ENCODE results near the gene RNF207.

Gene RNF207

DNA sequence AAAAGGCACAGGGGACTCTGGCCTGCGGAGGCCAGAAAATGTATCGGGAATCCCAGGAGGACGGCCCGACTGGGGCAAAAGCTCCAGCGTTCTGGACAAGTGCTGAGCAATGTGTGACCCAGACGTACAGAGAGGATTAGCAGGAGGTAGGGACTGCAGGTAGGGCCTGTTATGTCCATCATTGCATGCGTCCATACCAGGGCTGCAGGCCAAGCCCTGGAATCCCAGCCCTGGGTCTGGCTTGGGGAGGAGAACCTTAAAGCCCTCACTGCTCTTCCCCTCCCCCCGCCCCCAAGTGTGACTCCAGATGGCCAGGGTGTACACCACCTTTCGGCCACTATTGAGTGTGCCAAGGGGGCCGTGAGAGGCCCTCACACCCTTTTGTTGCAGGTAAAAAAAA is 2.0 kb downstream of the RNF207 start:
- no peaks in the 10 kb centered on the region for H4K20me1 ChIP-seq (ENCODE audit: insufficient read depth)
- peaks cover 10% of the 10 kb centered on the region; the same call in 1 of the 2 replicates for H3K79me2 ChIP-seq (ENCODE audit: insufficient read depth, low read depth)
- peaks cover 18% of the 10 kb centered on the region for H3K4me1 ChIP-seq (ENCODE audit: low read depth, poor library complexity, severe bottlenecking)
- no peaks in the 10 kb centered on the region for H3K36me3 ChIP-seq (ENCODE audit: insufficient read depth)
- no peak overlapping the region for H3K9ac ChIP-seq
- H3K27me3 ChIP-seq (ENCODE audit: insufficient read depth, low read depth), result no peaks in the 10 kb centered on the region
- H2AFZ ChIP-seq (ENCODE audit: low read depth), result no peak overlapping the region
- no peak overlapping the region for H3K27ac ChIP-seq
- H3K4me3 ChIP-seq (IDR thresholded peaks at IDR 0.05; ENCODE audit: insufficient read depth, low read depth, low read length), result no peak overlapping the region
- no peak overlapping the region for H3K4me2 ChIP-seq
- TF ChIP-seq, protein P1, sequence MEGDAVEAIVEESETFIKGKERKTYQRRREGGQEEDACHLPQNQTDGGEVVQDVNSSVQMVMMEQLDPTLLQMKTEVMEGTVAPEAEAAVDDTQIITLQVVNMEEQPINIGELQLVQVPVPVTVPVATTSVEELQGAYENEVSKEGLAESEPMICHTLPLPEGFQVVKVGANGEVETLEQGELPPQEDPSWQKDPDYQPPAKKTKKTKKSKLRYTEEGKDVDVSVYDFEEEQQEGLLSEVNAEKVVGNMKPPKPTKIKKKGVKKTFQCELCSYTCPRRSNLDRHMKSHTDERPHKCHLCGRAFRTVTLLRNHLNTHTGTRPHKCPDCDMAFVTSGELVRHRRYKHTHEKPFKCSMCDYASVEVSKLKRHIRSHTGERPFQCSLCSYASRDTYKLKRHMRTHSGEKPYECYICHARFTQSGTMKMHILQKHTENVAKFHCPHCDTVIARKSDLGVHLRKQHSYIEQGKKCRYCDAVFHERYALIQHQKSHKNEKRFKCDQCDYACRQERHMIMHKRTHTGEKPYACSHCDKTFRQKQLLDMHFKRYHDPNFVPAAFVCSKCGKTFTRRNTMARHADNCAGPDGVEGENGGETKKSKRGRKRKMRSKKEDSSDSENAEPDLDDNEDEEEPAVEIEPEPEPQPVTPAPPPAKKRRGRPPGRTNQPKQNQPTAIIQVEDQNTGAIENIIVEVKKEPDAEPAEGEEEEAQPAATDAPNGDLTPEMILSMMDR (conservative IDR thresholded peaks at IDR 0.05; ENCODE audit: low read depth, low read length), result no peak

DNA sequence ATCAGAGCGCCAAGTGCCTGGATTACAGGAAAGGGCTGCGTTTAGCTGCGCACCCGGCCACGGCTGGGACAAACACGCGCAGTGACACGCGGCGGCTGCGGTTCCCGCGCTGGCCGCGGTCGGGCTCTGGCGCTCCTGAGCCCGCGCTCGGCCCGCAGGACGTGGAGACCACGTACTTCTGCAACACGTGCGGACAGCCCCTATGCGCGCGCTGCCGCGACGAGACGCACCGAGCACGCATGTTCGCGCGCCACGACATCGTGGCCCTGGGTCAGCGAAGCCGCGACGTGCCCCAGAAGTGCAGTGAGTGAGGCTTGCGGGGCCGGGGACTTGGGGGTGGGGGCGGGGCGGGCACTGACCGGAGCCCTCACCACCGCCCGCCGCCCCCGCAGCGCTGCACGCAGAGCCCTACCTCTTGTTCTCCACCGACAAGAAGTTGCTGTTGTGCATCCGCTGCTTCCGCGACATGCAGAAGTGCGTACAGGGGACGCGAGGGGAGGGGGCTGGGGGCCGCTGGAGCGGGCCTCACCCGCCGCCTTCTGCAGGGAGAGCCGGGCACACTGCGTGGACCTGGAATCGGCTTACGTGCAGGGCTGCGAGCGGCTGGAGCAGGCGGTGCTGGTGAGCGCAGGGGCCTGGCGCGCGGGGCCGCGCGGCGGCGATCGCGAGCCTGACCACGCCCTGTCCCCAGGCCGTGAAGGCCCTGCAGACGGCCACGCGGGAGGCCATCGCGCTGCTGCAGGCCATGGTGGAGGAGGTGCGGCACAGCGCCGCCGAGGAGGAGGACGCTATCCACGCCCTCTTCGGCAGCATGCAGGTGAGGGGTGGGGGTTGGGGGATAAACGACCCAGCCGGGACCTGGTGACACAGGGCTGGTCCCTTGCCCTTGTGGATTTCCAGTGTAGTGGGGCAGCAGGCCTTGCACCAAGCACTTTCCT is 3.1 kb downstream of the RNF207 start:
- Histone ChIP-seq H3K36me3 (ENCODE audit: insufficient read depth) (no peaks in the 10 kb centered on the region), H4K20me1 (ENCODE audit: insufficient read depth) (no peaks in the 10 kb centered on the region), H3K27me3 (ENCODE audit: insufficient read depth, low read depth) (no peaks in the 10 kb centered on the region), H3K9ac (no peak overlapping the region), H2AFZ (ENCODE audit: low read depth) (no peak overlapping the region), H3K4me3 (IDR thresholded peaks at IDR 0.05; ENCODE audit: insufficient read depth, low read depth, low read length) (no peak overlapping the region), H3K27ac (no peak overlapping the region), H3K4me2 (no peak overlapping the region), H3K79me2 (ENCODE audit: insufficient read depth, low read depth) (peaks cover 10% of the 10 kb centered on the region; the same call in 1 of the 2 replicates), H3K4me1 (ENCODE audit: low read depth, poor library complexity, severe bottlenecking) (peaks cover 18% of the 10 kb centered on the region)
- TF ChIP-seq, protein P1 (conservative IDR thresholded peaks at IDR 0.05; ENCODE audit: low read depth, low read length), result no peak

DNA sequence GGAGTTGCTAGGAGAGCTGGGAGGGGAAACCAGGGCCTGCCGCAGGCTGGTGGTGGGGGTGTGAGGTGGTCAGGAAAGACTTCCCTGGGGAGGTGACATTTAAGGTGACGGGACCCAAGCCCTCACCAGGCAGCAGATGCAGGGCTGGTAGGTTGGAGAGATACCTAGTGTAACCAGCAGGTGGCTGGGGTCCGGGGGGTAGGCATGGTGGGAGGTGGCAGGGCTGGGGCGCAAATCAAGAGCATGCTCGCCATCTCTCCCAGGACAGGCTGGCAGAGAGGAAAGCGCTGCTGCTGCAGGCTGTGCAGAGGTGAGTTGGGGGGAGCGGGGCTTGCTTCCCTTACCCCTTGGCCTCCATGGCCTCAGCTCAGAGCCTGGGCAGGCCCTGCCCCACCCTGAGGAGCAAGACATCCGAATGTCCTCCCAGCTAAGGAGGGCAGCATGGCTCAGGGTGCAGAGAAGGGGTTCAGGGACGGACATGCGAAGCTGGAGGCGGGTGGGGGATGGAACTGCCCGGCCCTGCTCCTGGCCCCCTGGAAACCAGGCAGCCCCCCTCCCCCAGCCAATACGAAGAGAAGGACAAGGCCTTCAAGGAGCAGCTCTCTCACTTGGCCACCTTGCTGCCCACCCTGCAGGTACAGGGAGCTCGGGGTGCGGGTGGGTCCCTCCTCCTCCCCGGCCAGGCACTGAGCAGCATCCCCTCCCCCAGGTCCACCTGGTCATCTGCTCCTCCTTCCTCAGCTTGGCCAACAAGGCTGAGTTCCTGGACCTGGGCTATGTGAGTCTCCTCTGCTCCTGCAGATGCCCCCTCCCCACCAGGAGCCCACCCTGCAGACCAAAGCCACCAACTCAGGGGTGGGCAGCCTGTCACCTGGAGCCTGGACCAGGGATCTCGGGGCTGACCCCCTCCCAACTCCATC is 4.0 kb downstream of the RNF207 start:
- H4K20me1 ChIP-seq (ENCODE audit: insufficient read depth), result no peaks in the 10 kb centered on the region
- H3K4me2 ChIP-seq, result no peak overlapping the region
- no peak overlapping the region for H3K4me3 ChIP-seq (IDR thresholded peaks at IDR 0.05; ENCODE audit: insufficient read depth, low read depth, low read length)
- peaks cover 14% of the 10 kb centered on the region for H3K4me1 ChIP-seq (ENCODE audit: low read depth, poor library complexity, severe bottlenecking)
- H3K9ac ChIP-seq, result no peak overlapping the region
- H3K79me2 ChIP-seq (ENCODE audit: insufficient read depth, low read depth), result peaks cover 10% of the 10 kb centered on the region; the same call in 1 of the 2 replicates
- H3K27me3 ChIP-seq (ENCODE audit: insufficient read depth, low read depth), result no peaks in the 10 kb centered on the region
- TF ChIP-seq, protein P1 (conservative IDR thresholded peaks at IDR 0.05; ENCODE audit: low read depth, low read length), result peak; percentile 51
- no peak overlapping the region for H2AFZ ChIP-seq (ENCODE audit: low read depth)
- H3K36me3 ChIP-seq (ENCODE audit: insufficient read depth), result no peaks in the 10 kb centered on the region
- H3K27ac ChIP-seq, result no peak overlapping the region

DNA sequence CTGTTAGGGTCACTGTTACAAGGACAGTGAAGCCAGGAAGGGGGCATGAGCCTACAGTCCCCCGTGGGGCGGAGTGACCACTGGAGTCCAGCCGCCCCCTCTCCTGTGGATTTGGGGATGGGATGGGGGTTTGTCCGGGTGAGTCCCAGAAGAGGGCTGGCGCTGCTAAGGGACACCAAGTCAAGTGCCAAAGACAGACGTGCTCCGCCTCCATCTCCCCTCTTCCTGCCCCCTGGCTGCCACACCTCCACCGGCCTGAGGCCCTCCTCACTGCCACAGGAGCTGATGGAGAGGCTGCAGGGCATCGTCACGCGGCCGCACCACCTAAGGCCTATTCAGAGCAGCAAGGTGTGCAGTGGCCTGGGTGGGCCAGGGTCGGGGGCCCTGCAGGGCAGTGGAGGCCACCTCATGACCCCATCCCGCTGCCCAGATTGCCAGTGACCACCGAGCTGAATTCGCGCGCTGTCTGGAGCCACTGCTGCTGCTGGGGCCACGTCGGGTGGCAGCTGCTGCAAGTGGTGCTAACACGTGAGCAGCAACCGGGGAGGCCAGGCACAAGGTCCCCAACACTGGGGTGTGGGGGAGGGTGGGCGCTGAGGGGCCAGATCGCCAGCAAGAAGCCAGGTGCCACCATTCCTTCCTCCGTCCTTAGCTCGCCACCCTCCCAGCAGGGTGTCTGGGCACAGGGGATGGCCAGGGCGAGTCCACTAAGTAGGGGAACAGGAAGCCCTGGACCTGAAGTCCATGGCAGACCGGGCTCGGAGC is 4.9 kb downstream of the RNF207 start:
- TF ChIP-seq, protein P1 (conservative IDR thresholded peaks at IDR 0.05; ENCODE audit: low read depth, low read length), result no peak
- H3K9ac ChIP-seq, result no peak overlapping the region
- no peak overlapping the region for H2AFZ ChIP-seq (ENCODE audit: low read depth)
- H3K27ac ChIP-seq, result no peak overlapping the region
- H3K4me3 ChIP-seq (IDR thresholded peaks at IDR 0.05; ENCODE audit: insufficient read depth, low read depth, low read length), result no peak overlapping the region
- peaks cover 12% of the 10 kb centered on the region for H3K4me1 ChIP-seq (ENCODE audit: low read depth, poor library complexity, severe bottlenecking)
- H3K36me3 ChIP-seq (ENCODE audit: insufficient read depth), result no peaks in the 10 kb centered on the region
- no peaks in the 10 kb centered on the region for H3K27me3 ChIP-seq (ENCODE audit: insufficient read depth, low read depth)
- H3K4me2 ChIP-seq, result no peak overlapping the region
- H4K20me1 ChIP-seq (ENCODE audit: insufficient read depth), result no peaks in the 10 kb centered on the region
- H3K79me2 ChIP-seq (ENCODE audit: insufficient read depth, low read depth), result peaks cover 10% of the 10 kb centered on the region; the same call in 1 of the 2 replicates
